IMR-90 (cell line): ENCODE measurements around the gene PLA2G4D. TPM values are rescaled to one million over a fixed set of nuclear protein-coding genes. Genes with fewer than 3 reads are reported as not detected.

Source experiments
- ATAC-seq: fragments of 200-7000 bp; cut with Tn5 transposase; 2 replicates; pipeline ENCODE4 v1.9.1; 2020; ENCODE audit warnings: low read depth, mild to moderate bottlenecking, moderate library complexity
- BruUV-seq: library from RNA; stranded (reverse); fragments of 400-500 nt; replicated peaks from 2 replicates; lab custom pipeline; 2021; lab: Mats Ljungman, UMichigan
- CTCF ChIA-PET: fragments of 300-600 bp; formaldehyde crosslinking; extraction: SDS; loops from one replicate; lab custom pipeline; 2021; ENCODE audit warnings: antibody characterized with exemption; lab: Yijun Ruan, JAX
- POLR2A ChIA-PET: fragments of 300-600 bp; sonication (Branson Sonifier 250); formaldehyde crosslinking; loops from one replicate; lab custom pipeline; 2022; ENCODE audit warnings: antibody characterized with exemption; ENCODE audit not compliant: unreplicated experiment; lab: Charles Lee
- DNase-seq: peaks from one replicate; pipeline ENCODE4 v3.0.0; 2013
- H2AFZ ChIP-seq: replicated peaks from 2 replicates; pipeline ENCODE3; 2013; ENCODE audit warnings: low read length, mild to moderate bottlenecking; ENCODE audit not compliant: poor library complexity
- H2AK5ac ChIP-seq: 2 replicates; pipeline ENCODE4 v1.6.1; 2013; ENCODE audit warnings: low read depth, low read length, inconsistent platforms
- H2AK9ac ChIP-seq: replicated peaks from 2 replicates; pipeline ENCODE3; 2013; ENCODE audit warnings: mild to moderate bottlenecking, low read depth, low read length, moderate library complexity; ENCODE audit not compliant: poor library complexity
- H2BK120ac ChIP-seq: 2 replicates; pipeline ENCODE4 v1.6.1; 2013; ENCODE audit warnings: low read depth, low read length, inconsistent platforms
- H2BK15ac ChIP-seq: 3 replicates; pipeline ENCODE4 v1.6.1; 2013; ENCODE audit warnings: low read depth, low read length, inconsistent platforms
- H2BK20ac ChIP-seq: 2 replicates; pipeline ENCODE4 v1.6.1; 2013; ENCODE audit warnings: low read depth, mild to moderate bottlenecking, inconsistent platforms, low read length, moderate library complexity
- H2BK5ac ChIP-seq: 2 replicates; pipeline ENCODE4 v1.6.1; 2013; ENCODE audit warnings: mild to moderate bottlenecking, low read depth, low read length, inconsistent platforms; ENCODE audit not compliant: poor library complexity, severe bottlenecking
- H3K14ac ChIP-seq: replicated peaks from 2 replicates; pipeline ENCODE4 v1.6.1; 2013; ENCODE audit warnings: low read depth, low read length, inconsistent platforms
- H3K18ac ChIP-seq: 2 replicates; pipeline ENCODE4 v1.6.1; 2013; ENCODE audit warnings: low read depth, low read length, control low read depth
- H3K23ac ChIP-seq: 2 replicates; pipeline ENCODE4 v1.6.1; 2013; ENCODE audit warnings: low read depth, low read length, inconsistent platforms
- H3K27ac ChIP-seq: 2 replicates; pipeline ENCODE4 v1.5.1; 2013; ENCODE audit warnings: mild to moderate bottlenecking, control low read depth, low read length; ENCODE audit not compliant: insufficient read depth
- H3K27me3 ChIP-seq: 2 replicates; pipeline ENCODE4 v1.6.1; 2013; ENCODE audit warnings: low read length; ENCODE audit not compliant: control insufficient read depth, insufficient read depth
- H3K36me3 ChIP-seq: 2 replicates; pipeline ENCODE4 v1.6.1; 2013; ENCODE audit warnings: low read length, mixed read lengths; ENCODE audit not compliant: control insufficient read depth, insufficient read depth
- H3K4ac ChIP-seq: 2 replicates; pipeline ENCODE4 v1.6.1; 2013; ENCODE audit warnings: low read depth, low read length, inconsistent platforms
- H3K4me1 ChIP-seq: 2 replicates; pipeline ENCODE4 v1.6.1; 2013; ENCODE audit warnings: low read length, mixed read lengths; ENCODE audit not compliant: control insufficient read depth, insufficient read depth
- H3K4me2 ChIP-seq: 2 replicates; pipeline ENCODE4 v1.6.1; 2013; ENCODE audit warnings: low read depth, mild to moderate bottlenecking, control low read depth, low read length, moderate library complexity
- H3K4me3 ChIP-seq: 2 replicates; pipeline ENCODE4 v1.5.1; 2013; ENCODE audit warnings: low read depth, mild to moderate bottlenecking, control low read depth, low read length, moderate library complexity; ENCODE audit not compliant: insufficient read depth
- H3K56ac ChIP-seq: 2 replicates; pipeline ENCODE4 v1.6.1; 2013; ENCODE audit warnings: low read length, inconsistent platforms; ENCODE audit not compliant: insufficient read depth; ENCODE audit errors: extremely low read depth
- H3K79me1 ChIP-seq, 2 experiments: 2 replicates each; pipeline ENCODE4 v1.6.1; 2013; ENCODE audit warnings: low read length in 2 of 2, inconsistent platforms in 1 of 2, low read depth in 1 of 2
- H3K9ac ChIP-seq: 2 replicates; pipeline ENCODE4 v1.6.1; 2013; ENCODE audit warnings: low read depth, low read length, control low read depth
- H3K9me1 ChIP-seq: 2 replicates; pipeline ENCODE4 v1.6.1; 2013; ENCODE audit warnings: low read length, inconsistent platforms; ENCODE audit not compliant: insufficient read depth
- H3K9me3 ChIP-seq: 2 replicates; pipeline ENCODE4 v1.6.1; 2013; ENCODE audit warnings: low read length; ENCODE audit not compliant: control insufficient read depth, insufficient read depth
- H4K20me1 ChIP-seq: 2 replicates; pipeline ENCODE4 v1.6.1; 2013; ENCODE audit warnings: low read length, inconsistent platforms; ENCODE audit not compliant: insufficient read depth
- H4K5ac ChIP-seq: 2 replicates; pipeline ENCODE4 v1.6.1; 2013; ENCODE audit warnings: mild to moderate bottlenecking, low read depth, low read length, control low read depth
- H4K8ac ChIP-seq, 2 experiments: 2 replicates each; pipeline ENCODE4 v1.6.1; 2013; ENCODE audit warnings: low read depth in 2 of 2, low read length in 2 of 2, control low read depth in 1 of 2, inconsistent platforms in 1 of 2
- H4K91ac ChIP-seq: 2 replicates; pipeline ENCODE4 v1.6.1; 2013; ENCODE audit warnings: low read depth, low read length, inconsistent platforms; ENCODE audit not compliant: insufficient read depth
- ELK1 ChIP-seq: fragments of 150-350 bp; IDR thresholded peaks from 2 replicates; pipeline ENCODE4 v1.6.1; 2016; ENCODE audit warnings: low read depth, mild to moderate bottlenecking, low read length, moderate library complexity, borderline replicate concordance
- MAZ ChIP-seq: IDR thresholded peaks from 2 replicates; pipeline ENCODE4 v1.6.1; 2012; ENCODE audit warnings: low read depth, mild to moderate bottlenecking, low read length, improper control_type of control experiment, moderate library complexity, borderline replicate concordance
- NFE2L2 ChIP-seq: fragments of 150-350 bp; IDR thresholded peaks from 2 replicates; pipeline ENCODE4 v1.6.1; 2016; ENCODE audit warnings: low read depth, mild to moderate bottlenecking, low read length
- RCOR1 ChIP-seq: IDR thresholded peaks from 2 replicates; pipeline ENCODE4 v1.6.1; 2012; ENCODE audit warnings: mild to moderate bottlenecking, low read length, improper control_type of control experiment; ENCODE audit not compliant: insufficient replicate concordance
- SMC3 ChIP-seq: fragments of 150-350 bp; IDR thresholded peaks from 2 replicates; pipeline ENCODE4 v1.6.1; 2016; ENCODE audit warnings: low read depth, mild to moderate bottlenecking, antibody characterized with exemption, low read length, moderate library complexity
- WGBS, 2 experiments: methylation state at CpG; one replicate each; pipeline versions ENCODE4 v1.1.5 to v1.1.7; 2013; ENCODE audit warnings: missing lambda C conversion rate in 2 of 2; ENCODE audit not compliant: insufficient read length in 1 of 2; ENCODE audit errors: extremely low coverage in 2 of 2; 5-methylcytosine and 5-hydroxymethylcytosine counted together
- dilution Hi-C: fragments of 300-500 bp; cut with HindIII; formaldehyde crosslinking; loops from one replicate; pipeline ENCODE4 v1.14.3; 2018; ENCODE audit warnings: low sequenced_read_pairs; ENCODE audit not compliant: unreplicated experiment
- in situ Hi-C: fragments of 300-500 bp; cut with MboI; formaldehyde crosslinking; loops from 3 replicates; pipeline ENCODE4 v1.14.3; 2019; ENCODE audit warnings: low sequenced_read_pairs, inconsistent platforms, mixed read lengths
- intact Hi-C: fragments of 100-400 bp; cut with micrococcal nuclease; formaldehyde crosslinking; loops from 2 replicates; pipeline ENCODE4 v1.10.0; 2022
- polyA plus RNA-seq, 3 experiments: library from polyadenylated mRNA; depleted of rRNA; stranded (reverse); fragments of >200 nt; gene quantifications; 2 replicates each; pipeline ENCODE4 v1.2.3, GENCODE V29; 2012; ENCODE audit warnings: low replicate concordance in 1 of 3
- total RNA-seq: library from RNA; depleted of rRNA; stranded (reverse); fragments of >200 nt; gene quantifications from 2 replicates; pipeline ENCODE4 v1.2.3, GENCODE V29; 2012

The PLA2G4D gene
- total and polyA plus RNA-seq, 2 of the 4 experiments (the other 2 are of a cell fraction): not detected

GRCh38 chr15:42108806-42109205 is 14.4 kb upstream of the PLA2G4D start:
- no peaks in the 10 kb centered on the region for H3K36me3 ChIP-seq

More at GRCh38 chr15:42108806-42109205, 14.4 kb upstream of the PLA2G4D start:
- intact Hi-C loops: no loop called here
- no peak overlapping the region for H4K5ac ChIP-seq
- no peak overlapping the region for H2AFZ ChIP-seq
- peaks cover 3% of the 10 kb centered on the region; the same call in 1 of the 2 replicates for H3K9me3 ChIP-seq
- H3K27ac ChIP-seq: no peak overlapping the region
- no peak overlapping the region for H3K14ac ChIP-seq
- H4K8ac ChIP-seq: no peak overlapping the region
- no peaks in the 10 kb centered on the region for H4K20me1 ChIP-seq
- no peak for TF ChIP-seq MAZ
- TF ChIP-seq ELK1: no peak
- no peak for TF ChIP-seq NFE2L2
- no peak for TF ChIP-seq RCOR1
- no peak for TF ChIP-seq SMC3
- H2AK9ac ChIP-seq: no peak overlapping the region
- no peak overlapping the region for H3K4me2 ChIP-seq
- no peak overlapping the region for H4K91ac ChIP-seq
- no peak overlapping the region for H2AK5ac ChIP-seq
- ATAC-seq (no peak), DNase-seq (no peak)
- no peak overlapping the region for H3K23ac ChIP-seq
- H3K27me3 ChIP-seq: peaks cover 43% of the 10 kb centered on the region
- no peak overlapping the region for H2BK120ac ChIP-seq
- H3K4me3 ChIP-seq: no peak overlapping the region
- no peaks in the 10 kb centered on the region for H3K79me1 ChIP-seq
- H3K9ac ChIP-seq: no peak overlapping the region
- no peak overlapping the region for H3K56ac ChIP-seq
- in situ Hi-C loops: no loop called here
- dilution Hi-C loops: no loop called here
- no peak overlapping the region for H2BK20ac ChIP-seq
- 82% methylated on average over 2 of the region's 3 CpGs; no CpG with 5 or more reads in 1 of the 2 experiments for whole genome bisulfite sequencing, 2 experiments
- POLR2A ChIA-PET: no interaction called here
- H3K4ac ChIP-seq: no peak overlapping the region
- H3K9me1 ChIP-seq: no peaks in the 10 kb centered on the region
- no peak overlapping the region for H2BK15ac ChIP-seq
- CTCF ChIA-PET: no interaction called here
- no peaks in the 10 kb centered on the region for H3K4me1 ChIP-seq
- BruUV-seq: no TSS peak
- H2BK5ac ChIP-seq: no peak overlapping the region
- H3K18ac ChIP-seq: no peak overlapping the region
